SIG-M5 (cell line): ENCODE results near the gene ADCY4.

Experiments used
- DNase-seq: peaks from one replicate; lab custom pipeline; 2025; lab: John Stamatoyannopoulos, UW

ADCY4 gene

GRCh38 chr14:24296341-24297157 lies 38.3 kb downstream of the ADCY4 start:
- peak; percentile 18 for DNase-seq

- no peak for DNase-seq
These were observed 41.3 kb downstream of the ADCY4 start for GRCh38 chr14:24293525-24293924.

GRCh38 chr14:24292118-24292807 lies 42.6 kb downstream of the ADCY4 start:
- DNase-seq = no peak

GRCh38 chr14:24291446-24292117 lies 43.3 kb downstream of the ADCY4 start:
- no peak for DNase-seq

GRCh38 chr14:24290746-24291145 lies 44.1 kb downstream of the ADCY4 start:
- no peak for DNase-seq

- DNase-seq = no peak
These were observed 45.1 kb downstream of the ADCY4 start for GRCh38 chr14:24289649-24290280.

- no peak for DNase-seq
These were observed 47.9 kb downstream of the ADCY4 start for GRCh38 chr14:24286996-24287395.

- no peak for DNase-seq
These were observed 49.5 kb downstream of the ADCY4 start for GRCh38 chr14:24285351-24285750.

GRCh38 chr14:24284501-24285035 lies 50.3 kb downstream of the ADCY4 start:
- DNase-seq = no peak

GRCh38 chr14:24283796-24284460 lies 50.9 kb downstream of the ADCY4 start:
- no peak for DNase-seq

GRCh38 chr14:24282736-24283135 lies 52.1 kb downstream of the ADCY4 start:
- DNase-seq = no peak

GRCh38 chr14:24281636-24282035 lies 53.2 kb downstream of the ADCY4 start:
- DNase-seq = no peak

GRCh38 chr14:24280797-24281460 lies 53.9 kb downstream of the ADCY4 start:
- no peak for DNase-seq

- DNase-seq = no peak
These were observed 55.3 kb downstream of the ADCY4 start for GRCh38 chr14:24279301-24280186.

- no peak for DNase-seq
These were observed 56.4 kb downstream of the ADCY4 start for GRCh38 chr14:24278424-24278823.

GRCh38 chr14:24277606-24278321 lies 57.1 kb downstream of the ADCY4 start:
- DNase-seq = peak; percentile 28

- DNase-seq = no peak
These were observed 57.8 kb downstream of the ADCY4 start for GRCh38 chr14:24277071-24277470.

- peak; percentile 73 for DNase-seq
These were observed 60.7 kb downstream of the ADCY4 start for GRCh38 chr14:24274101-24274543.

- no peak for DNase-seq
These were observed 61.4 kb downstream of the ADCY4 start for GRCh38 chr14:24273422-24273998.
